Measurements from ENCODE around the gene CANT1.

Gene CANT1

GRCh38 chr17:79000396-79001189 lies 9.0 kb downstream of the CANT1 start:
- H3K4me3 ChIP-seq (ENCODE audit: low read depth, low read length) = no peak overlapping the region
- no peak for TF ChIP-seq CTCF (IDR thresholded peaks at IDR 0.05; ENCODE audit: low read depth, low read length)

GRCh38 chr17:78999947-79000395 lies 9.6 kb downstream of the CANT1 start:
- no peak for TF ChIP-seq CTCF (IDR thresholded peaks at IDR 0.05; ENCODE audit: low read depth, low read length)
- H3K4me3 ChIP-seq (ENCODE audit: low read depth, low read length) = no peak overlapping the region

GRCh38 chr17:78999056-78999768 lies 10.4 kb downstream of the CANT1 start:
- H3K4me3 ChIP-seq (ENCODE audit: low read depth, low read length) = no peak overlapping the region
- no peak for TF ChIP-seq CTCF (IDR thresholded peaks at IDR 0.05; ENCODE audit: low read depth, low read length)

- H3K4me3 ChIP-seq (ENCODE audit: low read depth, low read length) = no peak overlapping the region
- TF ChIP-seq CTCF (IDR thresholded peaks at IDR 0.05; ENCODE audit: low read depth, low read length) = no peak
Observed at GRCh38 chr17:78998311-78999055, 11.1 kb downstream of the CANT1 start.

- TF ChIP-seq CTCF (IDR thresholded peaks at IDR 0.05; ENCODE audit: low read depth, low read length) = no peak
- no peak overlapping the region for H3K4me3 ChIP-seq (ENCODE audit: low read depth, low read length)
Observed at GRCh38 chr17:78997881-78998280, 11.7 kb downstream of the CANT1 start.

- TF ChIP-seq CTCF (IDR thresholded peaks at IDR 0.05; ENCODE audit: low read depth, low read length) = no peak
- H3K4me3 ChIP-seq (ENCODE audit: low read depth, low read length) = no peak overlapping the region
Observed at GRCh38 chr17:78997231-78997741, 12.3 kb downstream of the CANT1 start.
